Transverse colon (tissue), 4 donors: Measurements from ENCODE around the gene DIAPH3.

Experiments used
- EP300 ChIP-seq: sonication (generic); formaldehyde crosslinking; IDR thresholded peaks from one replicate; pipeline ENCODE4 v1.6.1; 2017; ENCODE audit warnings: antibody characterized with exemption, low read depth
- POLR2A ChIP-seq: fragments of 450-650 bp; IDR thresholded peaks from one replicate; pipeline ENCODE4 v1.6.1; 2016; ENCODE audit warnings: antibody characterized with exemption, mild to moderate bottlenecking, moderate library complexity
- POLR2AphosphoS5 ChIP-seq, 3 donors: sonication (generic); formaldehyde crosslinking; IDR thresholded peaks; one replicate each; pipeline ENCODE4 v1.6.1; 2016; ENCODE audit warnings: antibody characterized with exemption in 3 of 3
- TF ChIP-seq, protein P1 (sequence below), 5 experiments: fragments of 200-600 bp in 3 of 5; fragments of 450-650 bp in 2 of 5; sonication (generic) in 3 of 5; IDR thresholded peaks; 1 replicate in 2 of 5; 2 replicates in 3 of 5; pipeline ENCODE4 v1.5.1; 2016 to 2017; ENCODE audit warnings: antibody characterized with exemption in 5 of 5, inconsistent platforms in 3 of 5, mild to moderate bottlenecking in 2 of 5, moderate library complexity in 1 of 5

DNA sequence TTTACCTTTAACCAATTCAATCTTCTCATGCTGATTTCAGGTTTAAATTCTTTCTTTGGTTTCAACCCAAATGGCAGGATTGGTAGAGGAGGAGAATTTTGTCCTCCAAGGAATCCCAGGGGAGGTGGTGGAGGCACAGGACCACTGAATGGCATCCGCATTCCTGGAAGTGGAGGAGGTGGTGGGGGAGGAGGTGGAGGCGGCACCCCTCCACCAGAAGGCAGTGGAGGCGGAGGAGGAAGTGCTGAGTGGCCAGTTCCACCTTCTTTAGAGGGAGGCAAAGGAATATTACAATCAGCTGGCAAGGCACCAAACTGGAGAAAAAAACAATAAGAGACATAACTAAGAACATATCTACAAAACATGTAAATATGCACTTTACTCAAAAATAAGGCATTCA is 192.9 kb downstream of the DIAPH3 start:
- TF ChIP-seq, protein P1, sequence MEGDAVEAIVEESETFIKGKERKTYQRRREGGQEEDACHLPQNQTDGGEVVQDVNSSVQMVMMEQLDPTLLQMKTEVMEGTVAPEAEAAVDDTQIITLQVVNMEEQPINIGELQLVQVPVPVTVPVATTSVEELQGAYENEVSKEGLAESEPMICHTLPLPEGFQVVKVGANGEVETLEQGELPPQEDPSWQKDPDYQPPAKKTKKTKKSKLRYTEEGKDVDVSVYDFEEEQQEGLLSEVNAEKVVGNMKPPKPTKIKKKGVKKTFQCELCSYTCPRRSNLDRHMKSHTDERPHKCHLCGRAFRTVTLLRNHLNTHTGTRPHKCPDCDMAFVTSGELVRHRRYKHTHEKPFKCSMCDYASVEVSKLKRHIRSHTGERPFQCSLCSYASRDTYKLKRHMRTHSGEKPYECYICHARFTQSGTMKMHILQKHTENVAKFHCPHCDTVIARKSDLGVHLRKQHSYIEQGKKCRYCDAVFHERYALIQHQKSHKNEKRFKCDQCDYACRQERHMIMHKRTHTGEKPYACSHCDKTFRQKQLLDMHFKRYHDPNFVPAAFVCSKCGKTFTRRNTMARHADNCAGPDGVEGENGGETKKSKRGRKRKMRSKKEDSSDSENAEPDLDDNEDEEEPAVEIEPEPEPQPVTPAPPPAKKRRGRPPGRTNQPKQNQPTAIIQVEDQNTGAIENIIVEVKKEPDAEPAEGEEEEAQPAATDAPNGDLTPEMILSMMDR (IDR thresholded peaks at IDR 0.05), result no peak
- TF ChIP-seq POLR2A (no peak), POLR2AphosphoS5 (IDR thresholded peaks at IDR 0.05) (no peak), EP300 (no peak)
